SK-N-MC (cell line): ENCODE results near the gene TES.

Experiments used
- EZH2 ChIP-seq: fragments of 200-600 bp; sonication (generic); IDR thresholded peaks from one replicate; pipeline ENCODE4 v1.6.1; 2017; ENCODE audit warnings: antibody characterized with exemption
- POLR2AphosphoS5 ChIP-seq: IDR thresholded peaks from 2 replicates; pipeline ENCODE4 v1.6.1; 2012; ENCODE audit warnings: mild to moderate bottlenecking, low read depth, low read length, borderline replicate concordance

- TF ChIP-seq EZH2 (no peak), POLR2AphosphoS5 (no peak)
Observed at GRCh38 chr7:116161728-116162127, 48.6 kb upstream of the TES start.
